IMR-90 (cell line): ENCODE results near the gene HCN2. TPM values are rescaled to one million over a fixed set of nuclear protein-coding genes. Genes with fewer than 3 reads are reported as not detected.

ENCODE experiments used
- ATAC-seq: fragments of 200-7000 bp; cut with Tn5 transposase; 2 replicates; pipeline ENCODE4 v1.9.1; 2020; ENCODE audit warnings: low read depth, mild to moderate bottlenecking, moderate library complexity
- BruUV-seq: library from RNA; stranded (reverse); fragments of 400-500 nt; replicated peaks from 2 replicates; lab custom pipeline; 2021; lab: Mats Ljungman, UMichigan
- CTCF ChIA-PET: fragments of 300-600 bp; formaldehyde crosslinking; extraction: SDS; loops from one replicate; lab custom pipeline; 2021; ENCODE audit warnings: antibody characterized with exemption; lab: Yijun Ruan, JAX
- POLR2A ChIA-PET: fragments of 300-600 bp; sonication (Branson Sonifier 250); formaldehyde crosslinking; loops from one replicate; lab custom pipeline; 2022; ENCODE audit warnings: antibody characterized with exemption; ENCODE audit not compliant: unreplicated experiment; lab: Charles Lee
- DNase-seq: peaks from one replicate; pipeline ENCODE4 v3.0.0; 2013
- H2AFZ ChIP-seq: replicated peaks from 2 replicates; pipeline ENCODE3; 2013; ENCODE audit warnings: low read length, mild to moderate bottlenecking; ENCODE audit not compliant: poor library complexity
- H2AK5ac ChIP-seq: 2 replicates; pipeline ENCODE4 v1.6.1; 2013; ENCODE audit warnings: low read depth, low read length, inconsistent platforms
- H2AK9ac ChIP-seq: replicated peaks from 2 replicates; pipeline ENCODE3; 2013; ENCODE audit warnings: mild to moderate bottlenecking, low read depth, low read length, moderate library complexity; ENCODE audit not compliant: poor library complexity
- H2BK120ac ChIP-seq: 2 replicates; pipeline ENCODE4 v1.6.1; 2013; ENCODE audit warnings: low read depth, low read length, inconsistent platforms
- H2BK15ac ChIP-seq: 3 replicates; pipeline ENCODE4 v1.6.1; 2013; ENCODE audit warnings: low read depth, low read length, inconsistent platforms
- H2BK20ac ChIP-seq: 2 replicates; pipeline ENCODE4 v1.6.1; 2013; ENCODE audit warnings: low read depth, mild to moderate bottlenecking, inconsistent platforms, low read length, moderate library complexity
- H2BK5ac ChIP-seq: 2 replicates; pipeline ENCODE4 v1.6.1; 2013; ENCODE audit warnings: mild to moderate bottlenecking, low read depth, low read length, inconsistent platforms; ENCODE audit not compliant: poor library complexity, severe bottlenecking
- H3K14ac ChIP-seq: replicated peaks from 2 replicates; pipeline ENCODE4 v1.6.1; 2013; ENCODE audit warnings: low read depth, low read length, inconsistent platforms
- H3K18ac ChIP-seq: 2 replicates; pipeline ENCODE4 v1.6.1; 2013; ENCODE audit warnings: low read depth, low read length, control low read depth
- H3K23ac ChIP-seq: 2 replicates; pipeline ENCODE4 v1.6.1; 2013; ENCODE audit warnings: low read depth, low read length, inconsistent platforms
- H3K27ac ChIP-seq: 2 replicates; pipeline ENCODE4 v1.5.1; 2013; ENCODE audit warnings: mild to moderate bottlenecking, control low read depth, low read length; ENCODE audit not compliant: insufficient read depth
- H3K27me3 ChIP-seq: 2 replicates; pipeline ENCODE4 v1.6.1; 2013; ENCODE audit warnings: low read length; ENCODE audit not compliant: control insufficient read depth, insufficient read depth
- H3K36me3 ChIP-seq: 2 replicates; pipeline ENCODE4 v1.6.1; 2013; ENCODE audit warnings: low read length, mixed read lengths; ENCODE audit not compliant: control insufficient read depth, insufficient read depth
- H3K4ac ChIP-seq: 2 replicates; pipeline ENCODE4 v1.6.1; 2013; ENCODE audit warnings: low read depth, low read length, inconsistent platforms
- H3K4me1 ChIP-seq: 2 replicates; pipeline ENCODE4 v1.6.1; 2013; ENCODE audit warnings: low read length, mixed read lengths; ENCODE audit not compliant: control insufficient read depth, insufficient read depth
- H3K4me2 ChIP-seq: 2 replicates; pipeline ENCODE4 v1.6.1; 2013; ENCODE audit warnings: low read depth, mild to moderate bottlenecking, control low read depth, low read length, moderate library complexity
- H3K4me3 ChIP-seq: 2 replicates; pipeline ENCODE4 v1.5.1; 2013; ENCODE audit warnings: low read depth, mild to moderate bottlenecking, control low read depth, low read length, moderate library complexity; ENCODE audit not compliant: insufficient read depth
- H3K56ac ChIP-seq: 2 replicates; pipeline ENCODE4 v1.6.1; 2013; ENCODE audit warnings: low read length, inconsistent platforms; ENCODE audit not compliant: insufficient read depth; ENCODE audit errors: extremely low read depth
- H3K79me1 ChIP-seq, 2 experiments: 2 replicates each; pipeline ENCODE4 v1.6.1; 2013; ENCODE audit warnings: low read length in 2 of 2, inconsistent platforms in 1 of 2, low read depth in 1 of 2
- H3K9ac ChIP-seq: 2 replicates; pipeline ENCODE4 v1.6.1; 2013; ENCODE audit warnings: low read depth, low read length, control low read depth
- H3K9me1 ChIP-seq: 2 replicates; pipeline ENCODE4 v1.6.1; 2013; ENCODE audit warnings: low read length, inconsistent platforms; ENCODE audit not compliant: insufficient read depth
- H3K9me3 ChIP-seq: 2 replicates; pipeline ENCODE4 v1.6.1; 2013; ENCODE audit warnings: low read length; ENCODE audit not compliant: control insufficient read depth, insufficient read depth
- H4K20me1 ChIP-seq: 2 replicates; pipeline ENCODE4 v1.6.1; 2013; ENCODE audit warnings: low read length, inconsistent platforms; ENCODE audit not compliant: insufficient read depth
- H4K5ac ChIP-seq: 2 replicates; pipeline ENCODE4 v1.6.1; 2013; ENCODE audit warnings: mild to moderate bottlenecking, low read depth, low read length, control low read depth
- H4K8ac ChIP-seq, 2 experiments: 2 replicates each; pipeline ENCODE4 v1.6.1; 2013; ENCODE audit warnings: low read depth in 2 of 2, low read length in 2 of 2, control low read depth in 1 of 2, inconsistent platforms in 1 of 2
- H4K91ac ChIP-seq: 2 replicates; pipeline ENCODE4 v1.6.1; 2013; ENCODE audit warnings: low read depth, low read length, inconsistent platforms; ENCODE audit not compliant: insufficient read depth
- CEBPB ChIP-seq: IDR thresholded peaks from 2 replicates; pipeline ENCODE4 v1.6.1; 2012; ENCODE audit warnings: low read depth, low read length, improper control_type of control experiment
- ELK1 ChIP-seq: fragments of 150-350 bp; IDR thresholded peaks from 2 replicates; pipeline ENCODE4 v1.6.1; 2016; ENCODE audit warnings: low read depth, mild to moderate bottlenecking, low read length, moderate library complexity, borderline replicate concordance
- MAFK ChIP-seq: IDR thresholded peaks from 2 replicates; pipeline ENCODE4 v1.6.1; 2012; ENCODE audit warnings: low read depth, low read length, improper control_type of control experiment
- MAZ ChIP-seq: IDR thresholded peaks from 2 replicates; pipeline ENCODE4 v1.6.1; 2012; ENCODE audit warnings: low read depth, mild to moderate bottlenecking, low read length, improper control_type of control experiment, moderate library complexity, borderline replicate concordance
- MXI1 ChIP-seq: IDR thresholded peaks from 2 replicates; pipeline ENCODE4 v1.6.1; 2012; ENCODE audit warnings: low read depth, mild to moderate bottlenecking, low read length, moderate library complexity, borderline replicate concordance
- POLR2A ChIP-seq: IDR thresholded peaks from 2 replicates; pipeline ENCODE4 v1.6.1; 2012; ENCODE audit warnings: mild to moderate bottlenecking, low read depth, low read length
- WGBS, 2 experiments: methylation state at CpG; one replicate each; pipeline versions ENCODE4 v1.1.5 to v1.1.7; 2013; ENCODE audit warnings: missing lambda C conversion rate in 2 of 2; ENCODE audit not compliant: insufficient read length in 1 of 2; ENCODE audit errors: extremely low coverage in 2 of 2; 5-methylcytosine and 5-hydroxymethylcytosine counted together
- dilution Hi-C: fragments of 300-500 bp; cut with HindIII; formaldehyde crosslinking; loops from one replicate; pipeline ENCODE4 v1.14.3; 2018; ENCODE audit warnings: low sequenced_read_pairs; ENCODE audit not compliant: unreplicated experiment
- in situ Hi-C: fragments of 300-500 bp; cut with MboI; formaldehyde crosslinking; loops from 3 replicates; pipeline ENCODE4 v1.14.3; 2019; ENCODE audit warnings: low sequenced_read_pairs, inconsistent platforms, mixed read lengths
- intact Hi-C: fragments of 100-400 bp; cut with micrococcal nuclease; formaldehyde crosslinking; loops from 2 replicates; pipeline ENCODE4 v1.10.0; 2022
- polyA plus RNA-seq, 3 experiments: library from polyadenylated mRNA; depleted of rRNA; stranded (reverse); fragments of >200 nt; gene quantifications; 2 replicates each; pipeline ENCODE4 v1.2.3, GENCODE V29; 2012; ENCODE audit warnings: low replicate concordance in 1 of 3
- total RNA-seq: library from RNA; depleted of rRNA; stranded (reverse); fragments of >200 nt; gene quantifications from 2 replicates; pipeline ENCODE4 v1.2.3, GENCODE V29; 2012

HCN2 gene
- total and polyA plus RNA-seq, 2 of the 4 experiments (the other 2 are of a cell fraction) = 0.72 to 2.6 TPM

GRCh38 chr19:632579-633067 lies 42.9 kb downstream of the HCN2 start:
- no TSS peak for BruUV-seq
- peak overlapping the region; percentile 75; the same call in 1 of the 2 replicates for H3K23ac ChIP-seq
- H4K91ac ChIP-seq = peak overlapping the region; percentile 75; the same call in 1 of the 2 replicates
- H3K4me3 ChIP-seq = peak overlapping the region; percentile 58
- H4K5ac ChIP-seq = no peak overlapping the region
- peaks cover 7 to 34% of the 10 kb centered on the region in 2 experiments for H3K79me1 ChIP-seq
- peaks cover 11% of the 10 kb centered on the region; the same call in 1 of the 2 replicates for H3K36me3 ChIP-seq
- H3K4me2 ChIP-seq = peak overlapping the region; percentile 87
- H3K27me3 ChIP-seq = no peaks in the 10 kb centered on the region
- ChIA-PET CTCF (interaction anchor here (0.5 kb wide), 1 partner anchor 295 kb away, joined by 3 read pairs; no protein-coding TSS in a partner anchor), POLR2A (no interaction called here)
- peak overlapping the region; percentile 42; the same call in 1 of the 2 replicates for H3K27ac ChIP-seq
- H2BK15ac ChIP-seq = no peak overlapping the region
- peak overlapping the region; percentile 99 for H2AK9ac ChIP-seq
- H3K9me1 ChIP-seq = no peaks in the 10 kb centered on the region; the same call in 1 of the 2 replicates
- H3K4me1 ChIP-seq = peaks cover 9% of the 10 kb centered on the region
- H3K56ac ChIP-seq = no peak overlapping the region
- peak overlapping the region; percentile 63 for H3K9ac ChIP-seq
- peak overlapping the region; percentile 84 for H2AK5ac ChIP-seq
- WGBS, 2 experiments = 3% methylated on average over 34 of the region's 35 CpGs; no CpG with 5 or more reads in 1 of the 2 experiments
- H4K20me1 ChIP-seq = peaks cover 3% of the 10 kb centered on the region; the same call in 1 of the 2 replicates
- ATAC-seq = peak; percentile 63
- no peak overlapping the region for H2BK20ac ChIP-seq
- H2AFZ ChIP-seq = peak overlapping the region; percentile 95
- DNase-seq = peak; percentile 35
- no peak for TF ChIP-seq MAZ
- TF ChIP-seq ELK1 = no peak
- TF ChIP-seq MXI1 = peak; percentile 61; the same call in 1 of the 2 replicates
- no peak for TF ChIP-seq CEBPB
- TF ChIP-seq MAFK = no peak
- TF ChIP-seq POLR2A = no peak
- no peaks in the 10 kb centered on the region for H3K9me3 ChIP-seq
- no peak overlapping the region for H2BK120ac ChIP-seq
- dilution Hi-C loops (no loop called here), in situ Hi-C loops (no loop called here), intact Hi-C loops (loop anchor here (2.0 kb wide), 3 partner anchors 22 to 44 kb away; partner anchors contain the start of genes HCN2 and RNF126)
- H3K18ac ChIP-seq = no peak overlapping the region
- H3K4ac ChIP-seq = peak overlapping the region; percentile 89
- peak overlapping the region; percentile 90 for H3K14ac ChIP-seq
- no peak overlapping the region for H2BK5ac ChIP-seq
- H4K8ac ChIP-seq = peak overlapping the region; percentile 68 to 90; a peak in 3 of 4 replicates
